NCI-H146 treated with DMSO at 0.1 percent for 48 hours (cell line): ENCODE data around the gene SRRM3.
"Not testable (repeated sequence)": the region's sequence is repeated elsewhere in the genome, so short reads cannot be mapped to it uniquely, and the experiment has no call there.

Experiments used
- DNase-seq: peaks from one replicate; lab custom pipeline; 2025; ENCODE audit not compliant: unreplicated experiment; lab: John Stamatoyannopoulos, UW

SRRM3 gene

GRCh38 chr7:76201732-76202665, at the start of gene SRRM3:
SRRM3 (plus strand) TSS chr7:76201896; CDS start chr7:76235067, 33,171 bp downstream.
- DNase-seq = peak; percentile 55

- DNase-seq = no peak
These were observed 49.8 kb upstream of the SRRM3 start for GRCh38 chr7:76151932-76152331.

DNA sequence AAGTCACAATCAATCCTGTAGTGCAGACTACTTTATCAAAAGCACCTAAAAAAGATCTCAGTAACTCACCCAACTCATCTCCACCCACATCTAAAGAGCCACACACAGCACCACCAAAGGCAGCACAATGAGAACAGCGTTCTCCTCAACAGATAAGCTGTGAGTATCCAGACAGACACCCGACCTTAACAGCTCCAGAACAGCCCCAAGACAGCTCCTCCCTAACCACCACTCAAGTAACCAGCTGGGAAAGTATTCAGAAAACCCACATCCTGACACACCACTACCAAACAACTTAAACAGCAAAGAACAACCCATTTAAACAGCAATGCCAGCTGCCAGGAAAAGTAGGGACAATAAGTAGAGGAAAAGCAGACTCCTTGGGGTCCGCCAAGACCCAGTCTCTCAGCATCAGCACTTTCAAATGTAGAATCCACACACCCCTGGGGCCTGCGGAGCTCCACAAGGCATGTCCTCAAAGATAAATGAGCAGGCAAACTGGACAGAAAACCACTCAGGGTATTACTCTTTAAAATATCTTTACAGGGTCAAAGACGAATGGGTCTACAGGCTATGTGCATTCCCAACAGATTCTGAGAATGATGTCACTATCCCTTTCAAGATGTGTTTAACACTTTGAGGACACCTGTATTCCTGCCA, 48.0 kb upstream of the SRRM3 start:
- not testable (repeated sequence) for DNase-seq

- no peak for DNase-seq
These were observed 45.8 kb upstream of the SRRM3 start for GRCh38 chr7:76155938-76156337.

GRCh38 chr7:76156992-76157685, 44.6 kb upstream of the SRRM3 start:
- not testable (repeated sequence) for DNase-seq

DNA sequence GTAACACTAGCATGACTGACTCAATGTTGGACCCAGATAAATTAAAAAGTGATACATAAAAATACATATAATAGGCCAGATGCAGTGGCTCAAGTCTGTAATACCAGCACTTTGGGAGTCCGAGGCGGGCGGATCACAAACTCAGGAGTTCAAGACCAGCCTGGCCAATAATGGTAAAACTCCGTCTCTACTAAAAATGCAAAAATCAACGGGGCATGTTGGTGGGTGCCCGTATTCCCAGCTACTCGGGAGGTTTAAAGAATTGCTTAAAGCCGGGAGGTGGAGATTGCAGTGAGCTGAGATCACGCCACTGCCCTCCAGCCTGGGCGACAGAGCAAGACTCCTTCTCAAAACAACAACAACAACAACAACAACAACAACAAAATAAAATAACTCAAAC, 43.3 kb upstream of the SRRM3 start:
- not testable (repeated sequence) for DNase-seq

GRCh38 chr7:76162416-76163170, 39.1 kb upstream of the SRRM3 start:
- DNase-seq = not testable (repeated sequence)

- peak; percentile 93 for DNase-seq
These were observed 37.9 kb upstream of the SRRM3 start for GRCh38 chr7:76163812-76164211.

GRCh38 chr7:76165106-76165972, 36.4 kb upstream of the SRRM3 start:
- DNase-seq = no peak

- no peak for DNase-seq
These were observed 35.7 kb upstream of the SRRM3 start for GRCh38 chr7:76165973-76166403.

DNA sequence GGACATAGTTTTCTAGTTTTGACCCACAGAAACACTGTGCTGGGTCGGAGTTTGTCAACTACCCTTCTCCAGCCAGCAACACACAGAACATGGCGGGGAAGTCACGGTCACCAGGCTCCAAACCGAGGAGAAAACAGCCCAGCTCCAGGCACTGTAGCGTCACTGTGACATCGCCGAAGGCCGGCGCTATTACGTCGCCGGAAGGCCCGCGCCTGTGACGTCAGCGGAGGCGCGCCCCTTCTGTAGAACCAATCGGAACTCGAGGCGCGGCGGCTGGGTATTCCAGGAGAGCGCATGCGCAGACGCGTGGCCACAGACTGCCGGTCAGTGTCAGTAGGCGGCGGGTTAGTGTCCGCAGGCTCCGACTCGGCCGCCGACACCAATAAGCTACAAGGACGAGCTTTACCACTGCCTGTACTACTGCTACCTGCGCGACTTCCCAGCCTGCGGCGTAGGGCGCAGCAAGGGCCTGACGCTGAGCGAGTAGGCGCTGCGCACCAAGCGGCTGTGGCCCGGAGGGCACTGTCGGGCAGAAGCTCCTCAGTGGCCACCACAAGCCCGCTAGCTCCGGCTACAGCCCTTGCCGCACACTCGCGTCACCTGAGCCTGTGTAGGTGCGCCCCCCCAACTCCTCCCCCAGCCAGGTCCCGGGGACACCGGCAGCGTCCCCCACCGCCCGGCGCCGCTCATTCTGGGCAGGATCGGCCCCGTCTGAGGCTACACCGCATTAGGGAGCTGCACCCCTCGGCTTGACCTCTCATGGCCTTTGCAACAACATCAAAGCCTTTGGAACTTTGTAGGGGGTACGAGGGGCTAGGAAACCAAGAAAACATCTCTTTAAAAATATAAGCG, 35.1 kb upstream of the SRRM3 start:
- DNase-seq = peak; percentile 95

- no peak for DNase-seq
These were observed 28.0 kb upstream of the SRRM3 start for GRCh38 chr7:76173566-76174205.

- not testable (repeated sequence) for DNase-seq
These were observed 24.7 kb upstream of the SRRM3 start for GRCh38 chr7:76176951-76177350.

- DNase-seq = no peak
These were observed 22.0 kb upstream of the SRRM3 start for GRCh38 chr7:76179686-76180085.

DNA sequence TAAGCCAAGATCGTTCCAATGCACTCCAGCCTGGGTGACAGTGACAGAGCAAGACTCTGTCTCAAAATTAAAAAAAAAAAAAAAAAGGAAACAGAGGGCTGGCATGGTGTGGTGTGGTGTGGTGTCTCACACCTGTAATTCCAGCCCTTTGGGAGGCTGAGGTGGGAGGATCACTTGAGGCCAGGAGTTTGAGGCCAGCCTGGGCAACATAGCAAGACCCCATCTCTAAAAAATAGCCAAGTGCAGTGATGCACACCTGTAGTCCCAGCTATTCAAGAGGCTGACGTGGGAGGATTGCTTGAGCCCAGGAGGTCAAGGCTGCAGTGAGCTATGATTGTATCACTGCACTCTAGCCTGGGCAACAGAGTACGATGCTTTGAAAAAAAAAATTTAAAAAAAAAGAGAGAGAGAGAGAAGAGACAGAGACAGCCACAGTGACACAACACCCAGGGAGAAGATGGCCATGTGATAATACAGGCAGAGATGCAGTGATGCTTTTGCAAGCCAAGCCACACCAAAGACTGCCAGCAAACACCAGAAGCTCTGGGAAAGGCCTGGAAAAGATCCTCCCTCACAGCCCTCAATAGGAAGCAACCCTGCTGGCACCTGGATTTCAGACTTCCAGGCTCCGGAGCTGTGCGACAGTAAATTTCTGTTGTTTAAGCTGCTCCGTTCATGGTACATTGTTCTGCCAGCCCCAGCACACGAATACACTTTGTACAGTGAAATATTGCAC, 19.3 kb upstream of the SRRM3 start:
- DNase-seq = no peak

- DNase-seq = no peak
These were observed 16.4 kb upstream of the SRRM3 start for GRCh38 chr7:76185187-76185896.

- no peak for DNase-seq
These were observed 14.4 kb upstream of the SRRM3 start for GRCh38 chr7:76187272-76187671.
